ENCODE data around the gene HSD3B7.

DNA sequence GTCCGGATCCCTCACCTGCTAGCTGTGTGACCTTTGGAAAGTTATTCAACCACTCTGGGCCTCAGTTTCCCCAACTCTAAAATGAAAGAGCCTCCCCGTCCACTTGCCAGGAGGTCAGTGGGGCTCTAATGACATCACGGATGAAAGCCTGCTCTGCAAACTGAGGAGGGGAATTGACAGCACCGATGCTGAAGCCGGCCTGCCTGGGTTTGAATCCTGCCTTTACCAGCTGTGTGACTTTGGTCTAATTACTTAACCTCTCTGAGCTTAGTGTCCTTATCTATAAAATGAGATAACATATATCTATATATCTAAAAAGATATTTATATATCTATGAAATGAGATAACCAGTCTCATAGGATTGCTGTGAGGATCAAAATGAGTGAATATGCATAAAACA, 23.5 kb downstream of the HSD3B7 start:
- TF ChIP-seq, protein P1, sequence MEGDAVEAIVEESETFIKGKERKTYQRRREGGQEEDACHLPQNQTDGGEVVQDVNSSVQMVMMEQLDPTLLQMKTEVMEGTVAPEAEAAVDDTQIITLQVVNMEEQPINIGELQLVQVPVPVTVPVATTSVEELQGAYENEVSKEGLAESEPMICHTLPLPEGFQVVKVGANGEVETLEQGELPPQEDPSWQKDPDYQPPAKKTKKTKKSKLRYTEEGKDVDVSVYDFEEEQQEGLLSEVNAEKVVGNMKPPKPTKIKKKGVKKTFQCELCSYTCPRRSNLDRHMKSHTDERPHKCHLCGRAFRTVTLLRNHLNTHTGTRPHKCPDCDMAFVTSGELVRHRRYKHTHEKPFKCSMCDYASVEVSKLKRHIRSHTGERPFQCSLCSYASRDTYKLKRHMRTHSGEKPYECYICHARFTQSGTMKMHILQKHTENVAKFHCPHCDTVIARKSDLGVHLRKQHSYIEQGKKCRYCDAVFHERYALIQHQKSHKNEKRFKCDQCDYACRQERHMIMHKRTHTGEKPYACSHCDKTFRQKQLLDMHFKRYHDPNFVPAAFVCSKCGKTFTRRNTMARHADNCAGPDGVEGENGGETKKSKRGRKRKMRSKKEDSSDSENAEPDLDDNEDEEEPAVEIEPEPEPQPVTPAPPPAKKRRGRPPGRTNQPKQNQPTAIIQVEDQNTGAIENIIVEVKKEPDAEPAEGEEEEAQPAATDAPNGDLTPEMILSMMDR (IDR thresholded peaks at IDR 0.05): no peak
- no peak for TF ChIP-seq POLR2A (IDR thresholded peaks at IDR 0.05)

Measured in Peyer's patch (tissue), 4 donors.